T-helper 2 cell treated with Interferon-gamma antibody and Interleukin-4, amounts not matched to agents 5 μg/mL and 100 μg/mL, for 36 hours (primary cell): Measurements from ENCODE around the gene AARS1.
"Not testable (repeated sequence)": the region's sequence is repeated elsewhere in the genome, so short reads cannot be mapped to it uniquely, and the experiment has no call there.

Source experiments
- DNase-seq: peaks from one replicate; pipeline ENCODE4 v3.0.0; 2021; ENCODE audit warnings: low spot score
- H3K27ac Mint-ChIP-seq: one replicate; pipeline ENCODE4 v1.8.0; 2021; ENCODE audit warnings: mild to moderate bottlenecking, mixed read lengths
- H3K27me3 Mint-ChIP-seq: one replicate; pipeline ENCODE4 v1.8.0; 2021; ENCODE audit warnings: low read depth, mixed read lengths
- H3K36me3 Mint-ChIP-seq: one replicate; pipeline ENCODE4 v1.8.0; 2021; ENCODE audit warnings: low read depth, mixed read lengths
- H3K4me1 Mint-ChIP-seq: one replicate; pipeline ENCODE4 v1.8.0; 2021; ENCODE audit warnings: low read depth, mixed read lengths
- H3K4me3 Mint-ChIP-seq: one replicate; pipeline ENCODE4 v1.8.0; 2022; ENCODE audit warnings: mild to moderate bottlenecking, moderate library complexity, mixed read lengths
- H3K9me3 Mint-ChIP-seq: one replicate; pipeline ENCODE4 v1.8.0; 2021; ENCODE audit warnings: mixed read lengths

The AARS1 gene

GRCh38 chr16:70289229-70290094 is at the start of gene AARS1:
TSS of gene AARS1 (minus strand) at chr16:70289506. CDS start at chr16:70282763, 6,743 bp downstream.
- H3K36me3 Mint-ChIP-seq: peaks cover 19% of the 10 kb centered on the region
- peak; percentile 96 for DNase-seq
- H3K4me3 Mint-ChIP-seq: peak within 1 kb of the TSS; percentile 100
- peaks cover 22% of the 10 kb centered on the region for H3K4me1 Mint-ChIP-seq
- no peaks in the 10 kb centered on the region for H3K27me3 Mint-ChIP-seq
- no peaks in the 10 kb centered on the region for H3K9me3 Mint-ChIP-seq
- H3K27ac Mint-ChIP-seq: peak within 1 kb of the TSS; percentile 100

GRCh38 chr16:70337814-70338213 is 48.5 kb upstream of the AARS1 start:
- Mint-ChIP-seq H3K4me3 (no peak overlapping the region), H3K27ac (no peak overlapping the region), H3K36me3 (peaks cover 8% of the 10 kb centered on the region), H3K9me3 (no peaks in the 10 kb centered on the region), H3K4me1 (no peaks in the 10 kb centered on the region), H3K27me3 (no peaks in the 10 kb centered on the region)
- no peak for DNase-seq

DNA sequence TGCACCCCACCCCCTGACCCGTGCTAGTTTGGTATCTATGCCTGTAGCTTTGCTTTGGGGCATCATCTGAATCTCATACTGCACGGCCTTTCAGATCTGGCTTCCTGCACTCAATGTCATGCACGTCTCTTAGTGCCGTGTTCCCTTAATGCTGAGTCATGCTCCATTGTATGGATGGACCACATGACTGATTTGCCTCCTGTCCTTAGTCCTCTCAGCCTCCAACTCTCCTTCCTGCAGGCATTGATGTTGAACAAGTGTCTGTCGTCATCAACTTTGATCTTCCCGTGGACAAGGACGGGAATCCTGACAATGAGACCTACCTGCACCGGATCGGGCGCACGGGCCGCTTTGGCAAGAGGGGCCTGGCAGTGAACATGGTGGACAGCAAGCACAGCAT is 43.4 kb upstream of the AARS1 start:
- not testable (repeated sequence) for H3K9me3 Mint-ChIP-seq, H3K4me3 Mint-ChIP-seq, H3K4me1 Mint-ChIP-seq, DNase-seq, H3K27ac Mint-ChIP-seq, H3K27me3 Mint-ChIP-seq
- peaks cover 21% of the 10 kb centered on the region for H3K36me3 Mint-ChIP-seq

DNA sequence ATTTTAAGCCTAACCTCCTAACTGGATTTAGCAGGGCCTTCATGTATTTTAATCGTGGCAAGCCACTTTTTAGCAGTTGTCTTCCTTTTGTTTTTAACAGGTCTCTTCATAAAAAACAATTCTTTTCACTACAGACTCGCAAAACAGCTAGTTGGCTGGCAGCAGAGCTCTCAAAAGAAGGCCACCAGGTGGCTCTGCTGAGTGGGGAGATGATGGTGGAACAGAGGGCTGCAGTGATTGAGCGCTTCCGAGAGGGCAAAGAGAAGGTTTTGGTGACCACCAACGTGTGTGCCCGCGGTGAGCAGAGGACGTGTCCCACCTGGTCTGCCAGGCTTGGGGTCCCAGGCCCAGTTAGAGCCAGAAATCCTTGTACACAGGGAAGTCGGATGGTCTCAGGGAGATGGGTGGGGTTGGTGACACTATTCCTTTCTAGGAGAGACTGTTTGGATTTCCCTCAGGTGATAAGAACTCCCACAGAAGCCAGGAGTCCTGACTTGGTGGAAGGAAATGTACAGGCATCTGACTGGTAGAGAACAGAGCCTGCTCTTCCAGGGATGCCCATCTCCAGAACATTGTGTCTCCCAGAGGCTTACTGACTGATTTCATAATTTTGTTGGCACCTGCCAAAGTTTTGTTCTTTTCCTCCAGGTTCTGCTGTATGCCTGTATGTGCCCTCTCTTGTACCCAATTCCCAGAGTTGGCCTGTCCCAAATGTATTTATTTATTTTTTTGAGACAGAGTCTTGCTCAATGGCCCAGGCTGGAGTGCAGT is 42.5 kb upstream of the AARS1 start:
- no peak overlapping the region for H3K27ac Mint-ChIP-seq
- H3K27me3 Mint-ChIP-seq: no peaks in the 10 kb centered on the region
- no peak overlapping the region for H3K4me3 Mint-ChIP-seq
- DNase-seq: no peak
- no peaks in the 10 kb centered on the region for H3K4me1 Mint-ChIP-seq
- H3K36me3 Mint-ChIP-seq: peaks cover 21% of the 10 kb centered on the region
- H3K9me3 Mint-ChIP-seq: no peaks in the 10 kb centered on the region

DNA sequence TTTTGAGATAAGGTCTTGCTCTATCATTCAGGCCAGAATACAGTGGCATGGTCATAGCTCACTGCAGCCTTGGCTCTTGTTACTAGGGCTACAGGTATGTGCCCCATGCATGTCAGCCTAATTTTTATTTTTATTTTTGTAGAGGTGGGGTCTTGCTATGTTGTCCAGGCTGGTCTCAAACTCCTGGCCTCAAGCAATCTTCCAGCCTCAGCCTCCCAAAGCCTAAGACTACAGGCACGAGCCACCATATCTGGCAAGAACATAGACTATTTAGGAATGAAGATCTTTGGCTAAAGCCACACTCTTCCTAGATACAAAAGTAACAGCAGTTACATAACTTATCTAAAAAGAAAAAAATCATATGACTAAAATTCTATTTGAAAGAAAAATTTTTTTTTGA is 41.8 kb upstream of the AARS1 start:
- Mint-ChIP-seq H3K27me3 (no peaks in the 10 kb centered on the region), H3K27ac (no peak overlapping the region), H3K4me1 (no peaks in the 10 kb centered on the region), H3K9me3 (no peaks in the 10 kb centered on the region), H3K4me3 (no peak overlapping the region), H3K36me3 (peaks cover 19% of the 10 kb centered on the region)
- DNase-seq: no peak

- H3K27ac Mint-ChIP-seq: no peak overlapping the region
- H3K36me3 Mint-ChIP-seq: peaks cover 25% of the 10 kb centered on the region
- H3K9me3 Mint-ChIP-seq: no peaks in the 10 kb centered on the region
- no peak for DNase-seq
- no peaks in the 10 kb centered on the region for H3K27me3 Mint-ChIP-seq
- H3K4me1 Mint-ChIP-seq: no peaks in the 10 kb centered on the region
- no peak overlapping the region for H3K4me3 Mint-ChIP-seq
Measured at GRCh38 chr16:70324998-70325747, 35.9 kb upstream of the AARS1 start.

DNA sequence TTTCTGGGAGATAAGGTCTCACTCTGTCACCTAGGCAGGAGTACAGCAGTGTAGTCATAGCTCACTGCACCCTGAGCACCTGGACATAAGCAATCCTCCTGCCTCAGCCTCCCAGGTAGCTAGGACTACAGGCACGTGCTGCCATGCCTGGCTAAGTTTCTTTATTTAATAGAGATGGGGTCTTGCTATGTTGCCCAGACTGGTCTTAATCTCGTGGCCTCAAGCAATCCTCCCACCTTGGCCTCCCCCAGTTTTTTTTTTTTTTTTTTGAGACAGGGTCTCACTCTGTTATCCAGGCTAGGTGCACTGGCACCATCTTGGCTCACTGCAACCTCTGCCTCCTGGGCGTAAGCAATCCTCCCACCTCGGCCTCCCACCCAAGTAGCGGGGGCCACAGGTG is 30.8 kb upstream of the AARS1 start:
- H3K4me1 Mint-ChIP-seq: no peaks in the 10 kb centered on the region
- no peak for DNase-seq
- no peaks in the 10 kb centered on the region for H3K9me3 Mint-ChIP-seq
- no peak overlapping the region for H3K4me3 Mint-ChIP-seq
- peaks cover 26% of the 10 kb centered on the region for H3K36me3 Mint-ChIP-seq
- no peak overlapping the region for H3K27ac Mint-ChIP-seq
- no peaks in the 10 kb centered on the region for H3K27me3 Mint-ChIP-seq

GRCh38 chr16:70307726-70308125 is 18.4 kb upstream of the AARS1 start:
- H3K27me3 Mint-ChIP-seq, H3K4me3 Mint-ChIP-seq, DNase-seq, H3K9me3 Mint-ChIP-seq, H3K27ac Mint-ChIP-seq, H3K4me1 Mint-ChIP-seq: not testable (repeated sequence)
- H3K36me3 Mint-ChIP-seq: peaks cover 11% of the 10 kb centered on the region

- no peak overlapping the region for H3K27ac Mint-ChIP-seq
- H3K36me3 Mint-ChIP-seq: peaks cover 18% of the 10 kb centered on the region
- H3K27me3 Mint-ChIP-seq: no peaks in the 10 kb centered on the region
- peaks cover 3% of the 10 kb centered on the region for H3K9me3 Mint-ChIP-seq
- H3K4me1 Mint-ChIP-seq: peaks cover 15% of the 10 kb centered on the region
- no peak for DNase-seq
- no peak overlapping the region for H3K4me3 Mint-ChIP-seq
Measured at GRCh38 chr16:70306880-70307279, 17.6 kb upstream of the AARS1 start.

DNA sequence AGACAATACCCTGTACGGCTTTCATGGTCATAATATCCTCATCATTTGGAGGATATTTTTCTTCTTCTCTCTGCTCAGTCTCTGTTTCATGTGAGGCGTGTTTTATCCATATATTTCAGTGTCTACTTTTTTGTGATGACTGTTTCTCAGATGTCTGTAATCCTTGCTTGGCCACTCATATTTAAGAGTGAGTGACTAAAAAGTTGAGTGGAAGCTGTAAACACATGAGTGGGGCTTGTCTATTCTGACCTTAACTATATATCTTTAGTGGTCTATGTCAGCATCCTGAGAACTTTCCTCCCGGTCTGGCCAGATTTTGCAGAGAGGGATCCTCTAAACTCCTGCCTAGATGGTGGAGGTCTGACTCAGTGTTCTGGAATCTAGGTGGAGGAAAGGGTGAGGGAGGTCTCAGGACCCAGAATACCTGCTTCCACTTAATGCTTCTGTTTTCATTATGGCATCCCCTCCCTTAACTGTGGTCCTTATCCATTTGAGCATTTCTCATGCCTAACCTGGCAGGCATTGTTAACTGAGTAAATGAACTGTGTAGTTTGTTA is 15.7 kb upstream of the AARS1 start:
- peak overlapping the region; percentile 41 for H3K27ac Mint-ChIP-seq
- H3K4me3 Mint-ChIP-seq: no peak overlapping the region
- no peaks in the 10 kb centered on the region for H3K27me3 Mint-ChIP-seq
- H3K9me3 Mint-ChIP-seq: peaks cover 14% of the 10 kb centered on the region
- peaks cover 24% of the 10 kb centered on the region for H3K4me1 Mint-ChIP-seq
- peaks cover 34% of the 10 kb centered on the region for H3K36me3 Mint-ChIP-seq
- no peak for DNase-seq

DNA sequence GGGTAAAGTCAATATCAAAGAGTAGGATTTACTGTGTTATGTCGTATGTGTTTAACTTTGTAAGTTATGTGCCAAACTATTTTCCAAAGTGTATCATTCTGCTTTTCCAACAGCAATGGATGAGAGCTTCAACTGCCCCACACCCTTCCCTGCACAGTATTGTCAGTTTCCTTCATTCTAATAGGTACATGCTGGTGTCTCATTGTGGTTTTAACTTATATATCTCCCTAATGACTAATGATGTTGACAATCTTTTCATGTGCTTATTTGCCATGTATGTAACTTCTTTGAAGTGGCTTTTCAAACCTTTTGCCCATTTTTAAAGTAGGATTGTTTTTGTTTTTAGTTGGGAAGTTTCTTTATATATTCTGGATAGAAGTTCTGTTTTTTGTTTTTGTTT is 13.4 kb upstream of the AARS1 start:
- Mint-ChIP-seq H3K27me3 (no peaks in the 10 kb centered on the region), H3K27ac (no peak overlapping the region), H3K4me3 (no peak overlapping the region), H3K9me3 (peaks cover 14% of the 10 kb centered on the region), H3K36me3 (peaks cover 34% of the 10 kb centered on the region), H3K4me1 (peaks cover 35% of the 10 kb centered on the region)
- DNase-seq: no peak

- Mint-ChIP-seq H3K36me3 (peaks cover 34% of the 10 kb centered on the region), H3K9me3 (peaks cover 14% of the 10 kb centered on the region), H3K27ac (no peak overlapping the region), H3K4me3 (peak overlapping the region; percentile 0), H3K4me1 (peaks cover 35% of the 10 kb centered on the region), H3K27me3 (no peaks in the 10 kb centered on the region)
- no peak for DNase-seq
Measured at GRCh38 chr16:70301121-70301520, 11.8 kb upstream of the AARS1 start.

GRCh38 chr16:70298988-70299938 is 10.0 kb upstream of the AARS1 start, which contains the start of gene DDX19B:
TSS of gene DDX19B (plus strand) at chr16:70299186. CDS start at chr16:70299298, 112 bp downstream.
- peak; percentile 72 for DNase-seq
- peaks cover 14% of the 10 kb centered on the region for H3K9me3 Mint-ChIP-seq
- H3K27me3 Mint-ChIP-seq: no peaks in the 10 kb centered on the region
- peaks cover 30% of the 10 kb centered on the region for H3K36me3 Mint-ChIP-seq
- H3K27ac Mint-ChIP-seq: peak within 1 kb of the TSS; percentile 95
- peak within 1 kb of the TSS; percentile 94 for H3K4me3 Mint-ChIP-seq
- peaks cover 30% of the 10 kb centered on the region for H3K4me1 Mint-ChIP-seq
